ENCODE measurements around the gene C16orf89. TPM values are rescaled to one million over a fixed set of nuclear protein-coding genes. Genes with fewer than 3 reads are reported as not detected.

The C16orf89 gene
- total RNA-seq, 1 donor from 2014 or later: 4.6 TPM

GRCh38 chr16:5016967-5017677, 48.6 kb downstream of the C16orf89 start:
- no peak overlapping the region for H3K27ac ChIP-seq
- no peak for TF ChIP-seq CTCF (IDR thresholded peaks at IDR 0.05)
- intact Hi-C loops (cut with DNase I): no loop called here

GRCh38 chr16:5015887-5016286, 49.9 kb downstream of the C16orf89 start:
- Histone ChIP-seq H3K27me3 (no peaks in the 10 kb centered on the region), H3K4me3 (no peak overlapping the region), H3K9me3 (no peaks in the 10 kb centered on the region), H3K27ac (no peak overlapping the region), H3K4me1 (no peaks in the 10 kb centered on the region), H3K36me3 (no peaks in the 10 kb centered on the region)
- no peak for TF ChIP-seq CTCF (IDR thresholded peaks at IDR 0.05)
- no peak for DNase-seq (ENCODE audit: low spot score in 2 of 2)
- intact Hi-C loops (cut with DNase I): no loop called here

More at GRCh38 chr16:5016967-5017677, 48.6 kb downstream of the C16orf89 start:
- H3K9me3 ChIP-seq: no peaks in the 10 kb centered on the region
- DNase-seq (ENCODE audit: low spot score in 2 of 2): no peak
- H3K4me1 ChIP-seq: no peaks in the 10 kb centered on the region
- no peaks in the 10 kb centered on the region for H3K36me3 ChIP-seq
- no peak overlapping the region for H3K4me3 ChIP-seq
- H3K27me3 ChIP-seq: no peaks in the 10 kb centered on the region

- no peak overlapping the region for H3K27ac ChIP-seq
- no peaks in the 10 kb centered on the region for H3K4me1 ChIP-seq
- intact Hi-C loops (cut with DNase I): no loop called here
- H3K27me3 ChIP-seq: no peaks in the 10 kb centered on the region
- H3K9me3 ChIP-seq: no peaks in the 10 kb centered on the region
- no peaks in the 10 kb centered on the region for H3K36me3 ChIP-seq
- H3K4me3 ChIP-seq: no peak overlapping the region
- no peak for TF ChIP-seq CTCF (IDR thresholded peaks at IDR 0.05)
- no peak for DNase-seq (ENCODE audit: low spot score in 2 of 2)
Measured at GRCh38 chr16:5015351-5015750, 50.4 kb downstream of the C16orf89 start.

GRCh38 chr16:5012887-5013286, 52.9 kb downstream of the C16orf89 start:
- Histone ChIP-seq H3K4me3 (no peak overlapping the region), H3K36me3 (no peaks in the 10 kb centered on the region), H3K27ac (no peak overlapping the region), H3K27me3 (no peaks in the 10 kb centered on the region), H3K4me1 (no peaks in the 10 kb centered on the region), H3K9me3 (no peaks in the 10 kb centered on the region)
- intact Hi-C loops (cut with DNase I): no loop called here
- TF ChIP-seq CTCF (IDR thresholded peaks at IDR 0.05): no peak
- no peak for DNase-seq (ENCODE audit: low spot score in 2 of 2)

GRCh38 chr16:5011637-5012036, 54.1 kb downstream of the C16orf89 start:
- no peak for DNase-seq (ENCODE audit: low spot score in 2 of 2)
- Histone ChIP-seq H3K4me1 (no peaks in the 10 kb centered on the region), H3K36me3 (no peaks in the 10 kb centered on the region), H3K27ac (no peak overlapping the region), H3K9me3 (no peaks in the 10 kb centered on the region), H3K27me3 (no peaks in the 10 kb centered on the region), H3K4me3 (no peak overlapping the region)
- intact Hi-C loops (cut with DNase I): no loop called here
- no peak for TF ChIP-seq CTCF (IDR thresholded peaks at IDR 0.05)
